Measurements from ENCODE around the gene SMYD3.

SMYD3 gene

GRCh38 chr1:245929224-245929623 is 577.9 kb downstream of the SMYD3 start:
- no peak for TF ChIP-seq CTCF (conservative IDR thresholded peaks at IDR 0.05)
- no peak for TF ChIP-seq ZFX (IDR thresholded peaks at IDR 0.05)
- no peak overlapping the region for H3K27ac ChIP-seq

GRCh38 chr1:245926888-245927287 is 580.2 kb downstream of the SMYD3 start:
- H3K27ac ChIP-seq, result no peak overlapping the region

GRCh38 chr1:245923215-245923614 is 583.9 kb downstream of the SMYD3 start:
- TF ChIP-seq CTCF (conservative IDR thresholded peaks at IDR 0.05) (0 out of 2 replicates have a peak, but pooled peaks have one; percentile 5), ZFX (IDR thresholded peaks at IDR 0.05) (no peak)
- H3K27ac ChIP-seq, result no peak overlapping the region

More at GRCh38 chr1:245926888-245927287, 580.2 kb downstream of the SMYD3 start:
- no peak for TF ChIP-seq ZFX (IDR thresholded peaks at IDR 0.05)
- TF ChIP-seq CTCF (conservative IDR thresholded peaks at IDR 0.05), result no peak

- TF ChIP-seq ZFX (IDR thresholded peaks at IDR 0.05) (no peak), CTCF (conservative IDR thresholded peaks at IDR 0.05) (no peak)
- no peak overlapping the region for H3K27ac ChIP-seq
Measured at GRCh38 chr1:245921417-245921816, 585.7 kb downstream of the SMYD3 start.

- TF ChIP-seq CTCF (conservative IDR thresholded peaks at IDR 0.05) (no peak), ZFX (IDR thresholded peaks at IDR 0.05) (no peak)
- no peak overlapping the region for H3K27ac ChIP-seq
Measured at GRCh38 chr1:245917403-245917802, 589.7 kb downstream of the SMYD3 start.

DNA sequence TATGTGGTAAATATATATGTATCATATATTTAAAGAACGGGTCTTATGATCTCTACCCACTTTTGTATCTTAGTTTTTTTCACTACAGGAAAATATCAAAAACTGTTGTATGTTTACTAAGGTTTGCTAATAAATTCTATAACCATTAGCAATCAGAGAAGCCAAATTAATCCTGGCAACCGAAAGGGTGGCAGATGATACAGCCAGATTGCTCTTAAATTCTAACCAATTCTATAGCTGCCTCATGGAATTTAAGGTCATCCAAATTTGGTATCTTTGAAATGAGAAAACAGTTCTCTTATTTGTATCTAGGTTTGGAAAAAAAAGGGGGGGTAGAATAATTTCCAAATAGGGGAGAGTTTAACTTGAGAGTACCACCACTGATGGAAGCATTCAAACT is 591.2 kb downstream of the SMYD3 start:
- H3K27ac ChIP-seq, result no peak overlapping the region
- no peak for TF ChIP-seq CTCF (conservative IDR thresholded peaks at IDR 0.05)
- TF ChIP-seq ZFX (IDR thresholded peaks at IDR 0.05), result no peak

GRCh38 chr1:245915406-245915805 is 591.7 kb downstream of the SMYD3 start:
- H3K27ac ChIP-seq, result no peak overlapping the region
- TF ChIP-seq ZFX (IDR thresholded peaks at IDR 0.05) (no peak), CTCF (conservative IDR thresholded peaks at IDR 0.05) (no peak)

Data from C4-2B (cell line).